Muscle of arm (tissue), 12 donors: ENCODE results near the gene CTBP2. TPM values are rescaled to one million over a fixed set of nuclear protein-coding genes. Genes with fewer than 3 reads are reported as not detected.

ENCODE experiments used
- DNase-seq: peaks from one replicate; pipeline ENCODE4 v3.0.0-alpha.2; 2013
- polyA plus RNA-seq, 12 donors: library from polyadenylated mRNA; unstranded; fragments of 120-200 nt; gene quantifications; one replicate each; pipeline ENCODE4 v1.2.1, GENCODE V29; 2013; ENCODE audit not compliant: insufficient read length in 12 of 12

Gene CTBP2
- polyA plus RNA-seq, 12 donors, result 32.7 to 52.8 (median 37.6) TPM; not detected in 1

GRCh38 chr10:124977648-124978375 is 182.6 kb downstream of the CTBP2 start:
- no peak for DNase-seq

DNA sequence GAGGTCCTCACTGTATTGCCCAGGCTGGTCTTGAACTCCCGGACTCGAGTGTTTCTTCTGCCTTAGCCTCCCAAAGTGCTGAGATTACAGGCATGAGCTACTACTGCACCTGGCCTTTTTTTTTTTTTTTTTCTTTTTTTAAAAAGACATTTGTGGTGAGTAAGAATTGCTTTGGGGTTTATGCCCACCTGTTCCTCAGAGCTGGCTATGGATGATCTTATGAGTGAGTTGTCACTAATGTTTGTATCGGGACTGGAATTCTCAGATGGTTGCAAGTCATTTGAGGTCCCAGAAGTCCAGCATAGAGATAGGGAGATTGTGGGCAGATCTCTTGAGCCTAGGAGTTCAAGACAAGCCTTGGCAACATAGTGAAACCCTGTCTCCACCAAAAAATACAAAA is 183.2 kb downstream of the CTBP2 start:
- no peak for DNase-seq

GRCh38 chr10:124975977-124976514 is 184.3 kb downstream of the CTBP2 start:
- DNase-seq, result no peak

GRCh38 chr10:124974131-124974530 is 186.2 kb downstream of the CTBP2 start:
- no peak for DNase-seq

DNA sequence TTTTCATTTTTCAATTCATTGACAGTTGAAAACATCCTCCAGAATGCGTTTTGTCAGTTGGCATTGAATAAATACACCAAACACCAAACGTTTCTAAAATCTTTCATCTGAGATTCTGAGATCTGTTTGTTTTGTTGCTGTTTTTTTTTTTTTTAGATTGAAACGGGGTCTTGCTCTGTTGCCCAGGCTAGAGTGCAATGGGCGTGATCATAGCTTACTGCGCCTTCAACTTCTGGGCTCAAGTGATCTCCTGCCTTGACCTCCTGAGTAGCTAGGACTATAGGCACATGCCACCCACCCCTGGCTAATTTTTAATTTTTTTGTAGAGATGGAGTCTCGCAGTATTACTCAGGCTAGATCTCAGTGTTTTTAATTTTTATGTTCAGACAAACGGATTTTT is 187.7 kb downstream of the CTBP2 start:
- DNase-seq, result no peak

GRCh38 chr10:124971276-124971675 is 189.1 kb downstream of the CTBP2 start:
- DNase-seq, result no peak

DNA sequence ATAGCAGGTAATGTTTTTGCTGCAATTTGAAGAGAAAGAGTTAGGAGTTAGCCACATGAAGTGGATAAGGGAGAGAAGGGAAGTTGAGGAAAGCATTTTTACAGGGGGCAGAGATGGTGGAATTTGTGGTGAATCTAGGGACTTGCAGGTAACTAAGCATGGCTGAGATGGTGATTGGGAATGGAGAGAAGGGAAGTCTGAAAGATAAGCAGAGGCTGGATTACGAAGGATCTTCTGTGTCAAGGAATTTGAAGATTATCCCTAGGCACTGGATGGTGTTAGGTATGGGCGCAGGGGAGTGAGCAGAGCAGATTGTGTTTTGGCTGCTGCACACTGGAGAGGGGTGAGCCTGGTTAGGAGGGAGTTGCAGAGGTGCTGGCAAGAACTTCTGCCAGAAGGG is 193.1 kb downstream of the CTBP2 start:
- no peak for DNase-seq

- DNase-seq, result no peak
These were observed 194.4 kb downstream of the CTBP2 start for GRCh38 chr10:124966008-124966407.

DNA sequence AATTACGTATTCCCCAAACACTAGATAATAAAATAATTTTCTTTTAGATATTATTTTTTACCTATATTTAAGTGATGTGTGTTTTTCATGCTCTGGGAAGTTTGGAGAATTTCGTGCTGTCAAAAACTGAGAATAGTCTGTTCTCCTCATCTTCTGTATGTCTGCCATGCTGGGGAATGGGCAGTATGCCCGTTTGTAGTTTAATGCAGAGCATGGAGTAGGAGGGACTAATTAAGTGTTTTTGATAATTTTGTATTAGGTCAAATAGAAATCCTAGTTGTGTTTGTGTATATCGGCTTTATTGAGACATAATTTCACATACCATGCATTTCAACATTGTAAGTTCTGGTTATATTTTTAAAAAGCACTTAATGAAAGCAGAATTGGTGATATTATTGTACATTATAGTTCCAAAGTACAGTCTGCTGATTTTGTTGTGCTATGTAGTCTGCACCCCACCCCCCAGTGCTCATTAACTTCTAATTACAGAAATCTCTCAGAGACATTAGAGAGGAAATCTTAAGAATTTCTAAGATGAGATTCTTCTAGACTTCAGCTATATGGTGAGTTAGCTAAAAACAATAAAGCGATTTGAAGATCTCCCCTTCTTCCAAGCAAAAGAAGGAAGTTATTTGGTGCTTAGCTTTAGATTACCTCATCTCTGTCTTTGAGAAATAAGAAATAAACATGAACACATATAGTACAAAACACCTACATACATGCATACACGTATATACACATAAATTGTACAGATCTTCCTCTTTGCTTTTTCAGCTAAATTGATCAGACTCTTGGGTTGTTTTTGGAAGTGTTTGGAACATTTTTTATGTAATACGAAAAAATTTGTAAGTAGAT is 196.3 kb downstream of the CTBP2 start:
- no peak for DNase-seq

GRCh38 chr10:124962421-124962820 is 197.9 kb downstream of the CTBP2 start:
- DNase-seq, result no peak

GRCh38 chr10:124961248-124961570 is 199.2 kb downstream of the CTBP2 start:
- DNase-seq, result no peak

GRCh38 chr10:124959564-124959963 is 200.8 kb downstream of the CTBP2 start:
- DNase-seq, result no peak

GRCh38 chr10:124957404-124957947 is 202.9 kb downstream of the CTBP2 start:
- DNase-seq, result no peak

GRCh38 chr10:124956764-124957163 is 203.6 kb downstream of the CTBP2 start:
- no peak for DNase-seq

- no peak for DNase-seq
These were observed 204.5 kb downstream of the CTBP2 start for GRCh38 chr10:124955868-124956267.

DNA sequence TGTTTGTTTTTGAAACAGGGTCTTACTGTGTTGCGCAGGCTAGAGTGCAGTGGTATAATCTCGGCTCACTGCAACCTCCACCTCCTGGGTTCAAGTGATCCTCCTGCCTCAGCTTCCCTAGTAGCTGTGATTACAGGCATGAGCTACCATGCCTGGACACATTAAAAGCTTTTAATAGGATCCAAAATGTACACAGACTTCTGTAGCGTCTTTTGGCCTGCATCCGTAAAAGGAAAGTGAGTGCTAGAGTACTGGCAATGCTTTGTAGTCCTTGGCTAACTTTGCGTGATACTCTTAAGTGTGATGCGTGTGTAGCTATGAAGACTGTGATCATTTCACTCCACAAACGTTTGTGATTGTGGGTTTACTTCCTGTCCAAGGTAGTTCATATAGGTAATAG is 205.1 kb downstream of the CTBP2 start:
- DNase-seq, result peak; percentile 21

DNA sequence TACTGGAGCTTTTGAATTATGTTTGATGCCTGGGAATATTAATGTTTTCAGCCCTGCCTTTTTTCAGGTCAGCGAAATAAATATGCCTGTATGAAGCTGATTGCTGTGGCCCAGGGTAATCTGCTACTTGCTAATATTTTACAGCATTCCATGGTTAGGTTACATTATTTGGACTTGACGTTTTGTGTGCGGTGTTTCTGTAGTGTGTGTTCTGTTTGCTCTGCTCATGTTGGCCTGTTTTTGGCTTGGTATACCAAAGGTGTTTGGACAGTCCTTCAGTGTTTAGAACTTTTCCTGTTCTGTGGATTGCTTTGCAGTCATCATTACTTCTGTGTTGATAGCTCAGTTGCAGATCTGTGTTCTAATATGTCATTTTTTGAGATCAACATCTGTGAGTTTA is 206.9 kb downstream of the CTBP2 start:
- no peak for DNase-seq

- no peak for DNase-seq
These were observed 208.2 kb downstream of the CTBP2 start for GRCh38 chr10:124952123-124952522.

DNA sequence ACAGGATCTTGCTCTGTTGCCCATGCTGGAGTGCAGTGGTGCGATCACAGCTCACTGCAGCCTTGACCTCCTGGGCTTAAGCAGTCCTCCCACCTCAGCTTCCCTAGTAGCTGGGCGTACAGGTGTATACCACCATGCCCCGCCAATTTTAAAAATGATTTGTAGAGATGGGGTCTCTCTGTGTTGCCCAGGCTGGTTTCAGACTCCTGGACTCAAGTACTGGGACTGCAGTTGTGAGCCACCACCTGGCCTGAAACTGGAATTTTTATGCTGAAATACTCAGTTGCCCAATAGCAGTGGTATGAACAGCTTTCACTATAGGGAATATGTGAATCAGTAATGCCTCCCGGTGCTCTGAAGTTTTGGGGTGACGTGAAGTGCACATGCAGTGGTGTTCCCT is 210.8 kb downstream of the CTBP2 start:
- DNase-seq, result no peak

DNA sequence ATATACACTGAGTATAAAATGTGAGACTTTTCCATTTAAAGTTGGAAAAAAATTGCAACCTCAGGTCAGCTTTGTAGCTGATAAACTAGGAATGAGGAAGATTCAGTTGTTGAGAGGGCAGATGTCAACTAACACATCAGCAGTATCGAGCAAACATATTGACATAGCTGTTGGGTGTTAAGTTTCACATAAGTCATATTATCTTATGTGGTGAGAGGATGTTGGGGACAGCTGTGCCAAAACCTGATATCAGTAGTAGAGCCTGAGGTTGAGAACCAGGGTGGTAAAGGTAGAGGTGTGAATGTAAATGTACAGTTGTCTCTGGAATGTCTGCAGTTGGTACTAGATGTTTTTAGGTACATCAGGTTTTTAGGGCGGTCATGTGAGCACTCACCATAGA is 213.4 kb downstream of the CTBP2 start:
- DNase-seq, result no peak

GRCh38 chr10:124944982-124945381 is 215.4 kb downstream of the CTBP2 start:
- no peak for DNase-seq

DNA sequence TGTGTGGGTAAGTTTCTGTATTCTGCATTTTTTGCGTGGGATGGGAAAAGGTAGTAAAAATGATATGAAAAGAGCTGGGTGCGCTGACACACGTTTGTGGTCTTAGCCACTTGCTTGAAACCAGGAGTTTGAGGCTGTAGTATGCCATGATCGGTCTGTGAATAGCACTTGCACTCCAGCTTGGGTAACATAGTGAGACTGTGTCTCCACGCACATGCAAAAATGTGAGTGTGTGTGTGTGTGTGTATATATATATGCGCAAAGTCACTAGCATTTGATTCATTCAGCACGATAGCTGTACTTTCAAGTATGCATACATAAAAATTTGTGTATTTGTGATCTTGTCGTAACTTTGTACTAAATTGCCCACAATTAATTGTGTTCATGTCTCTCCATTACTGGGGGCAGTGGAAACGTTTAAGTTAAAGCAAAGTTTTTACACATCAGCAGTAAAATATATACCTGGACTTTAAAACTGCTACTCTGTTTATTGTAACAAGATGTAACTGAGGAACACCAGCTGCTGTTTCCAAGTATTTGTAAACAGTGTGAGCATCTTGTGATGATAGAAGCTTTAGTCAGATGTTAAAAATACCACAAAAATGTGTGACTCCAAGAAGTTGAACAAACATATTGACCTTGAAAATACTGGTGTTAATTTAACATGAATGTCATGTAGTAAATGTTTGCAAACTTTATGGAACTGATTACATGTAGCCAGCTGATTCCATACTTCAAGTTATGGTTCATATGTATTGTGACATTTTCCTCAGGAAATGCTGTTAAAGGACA is 216.9 kb downstream of the CTBP2 start:
- no peak for DNase-seq
